Type B pancreatic cell (in vitro differentiated cells): ENCODE results near the gene MLLT6. TPM values are rescaled to one million over a fixed set of nuclear protein-coding genes. Genes with fewer than 3 reads are reported as not detected.

Experiments used
- DNase-seq: peaks from one replicate; pipeline ENCODE4 v3.0.0; 2021; ENCODE audit warnings: mixed read lengths; ENCODE audit not compliant: unreplicated experiment; ENCODE audit errors: extremely low spot score
- H3K27ac Mint-ChIP-seq: 2 replicates; pipeline ENCODE4 v1.8.0; 2021; ENCODE audit warnings: mild to moderate bottlenecking, mixed read lengths
- H3K27me3 Mint-ChIP-seq: 2 replicates; pipeline ENCODE4 v1.8.0; 2021; ENCODE audit warnings: mixed read lengths
- H3K36me3 Mint-ChIP-seq: 2 replicates; pipeline ENCODE4 v1.8.0; 2021; ENCODE audit warnings: mixed read lengths
- H3K4me1 Mint-ChIP-seq: one replicate; pipeline ENCODE4 v1.8.0; 2021; ENCODE audit warnings: mixed read lengths; ENCODE audit not compliant: unreplicated experiment
- H3K4me3 Mint-ChIP-seq: 2 replicates; pipeline ENCODE4 v1.8.0; 2021; ENCODE audit warnings: mild to moderate bottlenecking, mixed read lengths
- H3K9me3 Mint-ChIP-seq: 2 replicates; pipeline ENCODE4 v1.8.0; 2021; ENCODE audit warnings: mixed read lengths
- CTCF ChIP-seq: fragments of 200-600 bp; sonication (generic); conservative IDR thresholded peaks from 2 replicates; pipeline ENCODE4 v1.5.0; 2021; ENCODE audit warnings: antibody characterized with exemption, mild to moderate bottlenecking
- total RNA-seq: library from RNA; stranded (reverse); gene quantifications from 2 replicates; pipeline ENCODE4 v1.2.1, GENCODE V29; 2021; ENCODE audit warnings: low replicate concordance

The MLLT6 gene
- total RNA-seq, 1 donor from 2014 or later = 130 TPM

- H3K36me3 Mint-ChIP-seq = no peaks in the 10 kb centered on the region
- H3K4me1 Mint-ChIP-seq = peaks cover 14% of the 10 kb centered on the region
- peaks cover 54% of the 10 kb centered on the region for H3K27me3 Mint-ChIP-seq
- no peak for DNase-seq
- no peak for TF ChIP-seq CTCF
- no peaks in the 10 kb centered on the region for H3K9me3 Mint-ChIP-seq
- H3K27ac Mint-ChIP-seq = no peak overlapping the region
- no peak overlapping the region for H3K4me3 Mint-ChIP-seq
These were observed 30.9 kb upstream of the MLLT6 start for GRCh38 chr17:38674014-38674748.

- H3K9me3 Mint-ChIP-seq = no peaks in the 10 kb centered on the region
- H3K4me1 Mint-ChIP-seq = peaks cover 14% of the 10 kb centered on the region
- peak; percentile 91 for DNase-seq
- peaks cover 46% of the 10 kb centered on the region for H3K27me3 Mint-ChIP-seq
- H3K4me3 Mint-ChIP-seq = peak within 1 kb of the TSS; percentile 53
- H3K27ac Mint-ChIP-seq = peak within 1 kb of the TSS; percentile 45
- H3K36me3 Mint-ChIP-seq = no peaks in the 10 kb centered on the region
- TF ChIP-seq CTCF = no peak
These were observed 30.1 kb upstream of the MLLT6 start, which contains the start of gene EPOP for GRCh38 chr17:38674749-38675615. Gene EPOP, minus strand, starts transcription at chr17:38674957. Its CDS starts 462 bp downstream, at chr17:38674495.

- Mint-ChIP-seq H3K27me3 (peaks cover 28% of the 10 kb centered on the region), H3K36me3 (no peaks in the 10 kb centered on the region), H3K27ac (peak overlapping the region; percentile 75), H3K4me3 (peak overlapping the region; percentile 68), H3K9me3 (no peaks in the 10 kb centered on the region), H3K4me1 (peaks cover 6% of the 10 kb centered on the region)
- peak; percentile 84 for DNase-seq
- TF ChIP-seq CTCF = peak; percentile 88
These were observed 28.2 kb upstream of the MLLT6 start for GRCh38 chr17:38676706-38677504.

- no peak overlapping the region for H3K27ac Mint-ChIP-seq
- TF ChIP-seq CTCF = no peak
- H3K27me3 Mint-ChIP-seq = peaks cover 20% of the 10 kb centered on the region
- no peaks in the 10 kb centered on the region for H3K36me3 Mint-ChIP-seq
- no peaks in the 10 kb centered on the region for H3K4me1 Mint-ChIP-seq
- no peak overlapping the region for H3K4me3 Mint-ChIP-seq
- H3K9me3 Mint-ChIP-seq = no peaks in the 10 kb centered on the region
- no peak for DNase-seq
These were observed 27.3 kb upstream of the MLLT6 start for GRCh38 chr17:38677819-38678218.

GRCh38 chr17:38681096-38681495 is 24.0 kb upstream of the MLLT6 start:
- Mint-ChIP-seq H3K27me3 (peaks cover 4% of the 10 kb centered on the region), H3K4me3 (no peak overlapping the region), H3K36me3 (no peaks in the 10 kb centered on the region), H3K4me1 (no peaks in the 10 kb centered on the region), H3K9me3 (no peaks in the 10 kb centered on the region), H3K27ac (no peak overlapping the region)
- no peak for DNase-seq
- TF ChIP-seq CTCF = no peak
